ENCODE results near the gene POLR1C. TPM values are rescaled to one million over a fixed set of nuclear protein-coding genes. Genes with fewer than 3 reads are reported as not detected.
"Not testable (repeated sequence)": the region's sequence is repeated elsewhere in the genome, so short reads cannot be mapped to it uniquely, and the experiment has no call there.

The POLR1C gene
- total RNA-seq, 1 experiment from 2014 or later, result 50.0 TPM

DNA sequence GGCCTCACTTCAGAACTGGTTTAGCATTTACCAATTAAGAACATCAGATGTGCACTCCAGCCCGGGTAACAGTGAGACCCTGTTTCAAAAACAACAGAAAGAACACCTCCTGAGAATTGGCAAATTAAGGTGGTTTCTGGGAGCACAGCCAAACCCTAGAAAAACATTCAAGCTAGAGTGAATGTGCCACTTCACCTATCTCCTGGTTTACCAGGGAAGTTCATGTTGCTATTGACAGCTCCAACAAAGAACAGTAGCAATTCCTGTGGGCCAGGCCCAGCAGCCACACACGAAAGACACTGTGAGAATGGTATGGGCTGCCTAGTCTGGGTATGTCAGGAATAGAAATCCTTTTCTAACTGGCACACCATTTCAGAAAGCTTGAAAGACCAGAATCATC is 4.9 kb downstream of the POLR1C start:
- Histone ChIP-seq H3K4me1 (ENCODE audit: low read length) (peaks cover 14% of the 10 kb centered on the region), H3K27me3 (ENCODE audit: low read length) (no peaks in the 10 kb centered on the region), H3K36me3 (ENCODE audit: insufficient read depth, low read length) (peaks cover 66% of the 10 kb centered on the region), H3K4me3 (ENCODE audit: low read length) (no peak overlapping the region), H3K27ac (ENCODE audit: low read length) (no peak overlapping the region), H2AFZ (ENCODE audit: low read length) (no peak overlapping the region), H3K9me2 (replicated peaks; ENCODE audit: insufficient read depth, low read length) (no peaks in the 10 kb centered on the region), H3K9me3 (ENCODE audit: low read length) (no peaks in the 10 kb centered on the region), H3K9ac (ENCODE audit: low read length) (no peak overlapping the region), H3K4me2 (ENCODE audit: low read depth, low read length, poor library complexity, severe bottlenecking) (no peak overlapping the region), H3K79me2 (ENCODE audit: low read length) (peaks cover 31% of the 10 kb centered on the region), H4K20me1 (ENCODE audit: insufficient read depth, low read depth, low read length) (no peaks in the 10 kb centered on the region; the same call in 1 of the 2 replicates)
- DNase-seq, result no peak

GRCh38 chr6:43522547-43523261 is 5.8 kb downstream of the POLR1C start:
- Histone ChIP-seq H2AFZ (ENCODE audit: low read length) (no peak overlapping the region), H3K27me3 (ENCODE audit: low read length) (no peaks in the 10 kb centered on the region), H3K4me2 (ENCODE audit: low read depth, low read length, poor library complexity, severe bottlenecking) (no peak overlapping the region), H3K27ac (ENCODE audit: low read length) (no peak overlapping the region), H3K79me2 (ENCODE audit: low read length) (peaks cover 22% of the 10 kb centered on the region), H3K4me1 (ENCODE audit: low read length) (peaks cover 14% of the 10 kb centered on the region), H3K9me3 (ENCODE audit: low read length) (no peaks in the 10 kb centered on the region), H3K9me2 (replicated peaks; ENCODE audit: insufficient read depth, low read length) (no peaks in the 10 kb centered on the region), H4K20me1 (ENCODE audit: insufficient read depth, low read depth, low read length) (no peaks in the 10 kb centered on the region; the same call in 1 of the 2 replicates), H3K4me3 (ENCODE audit: low read length) (no peak overlapping the region), H3K36me3 (ENCODE audit: insufficient read depth, low read length) (peaks cover 71% of the 10 kb centered on the region), H3K9ac (ENCODE audit: low read length) (no peak overlapping the region)
- DNase-seq, result no peak

DNA sequence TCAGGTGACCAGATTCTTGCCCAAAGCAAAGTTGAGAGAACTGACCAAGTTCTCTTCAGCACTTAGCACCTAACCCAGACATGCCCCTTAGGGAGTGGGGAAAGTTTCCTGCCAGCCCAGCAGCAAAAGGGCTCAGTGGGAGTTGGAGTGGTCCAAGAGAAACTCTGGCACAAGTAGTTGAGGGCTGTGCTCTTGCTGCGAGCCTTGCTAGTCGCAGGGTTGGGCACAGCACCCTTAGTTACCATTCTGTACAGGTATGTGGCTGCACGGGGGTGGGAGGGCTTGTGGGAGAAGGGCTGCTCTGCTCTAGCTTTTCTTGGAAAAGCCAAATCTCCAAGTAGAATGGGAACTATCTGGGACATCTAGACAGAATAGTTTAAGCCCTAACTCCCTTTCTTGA is 6.4 kb downstream of the POLR1C start:
- H3K4me1 ChIP-seq (ENCODE audit: low read length), result peaks cover 10% of the 10 kb centered on the region
- H3K4me3 ChIP-seq (ENCODE audit: low read length), result no peak overlapping the region

DNA sequence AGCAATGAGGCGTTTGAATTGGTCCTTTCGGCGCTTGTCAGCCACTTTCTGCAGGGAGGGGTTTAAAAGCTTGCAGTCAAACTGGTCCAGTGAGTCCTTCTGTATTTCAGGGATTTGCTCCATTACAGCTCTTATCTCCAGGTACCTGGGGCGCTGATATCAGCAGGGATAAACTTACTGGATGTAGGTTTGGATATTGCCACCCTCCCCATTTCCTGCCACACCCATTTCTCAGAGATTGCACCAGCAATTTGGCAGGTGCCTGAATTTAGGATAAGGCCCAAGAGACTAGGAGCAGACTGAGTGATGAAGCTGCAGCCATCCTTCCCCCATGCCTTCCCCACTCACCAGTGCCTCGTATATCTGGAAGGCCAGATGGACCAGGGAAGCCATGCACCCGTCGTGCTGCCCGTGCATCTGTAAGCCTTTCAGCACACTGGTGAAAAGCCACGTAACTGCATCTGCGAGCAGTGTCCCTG is 7.6 kb downstream of the POLR1C start:
- H3K36me3 ChIP-seq (ENCODE audit: insufficient read depth, low read length), result peaks cover 73% of the 10 kb centered on the region
- H3K27me3 ChIP-seq (ENCODE audit: low read length), result no peaks in the 10 kb centered on the region
- DNase-seq, result no peak
- no peak overlapping the region for H3K4me3 ChIP-seq (ENCODE audit: low read length)
- H3K27ac ChIP-seq (ENCODE audit: low read length), result no peak overlapping the region
- H2AFZ ChIP-seq (ENCODE audit: low read length), result no peak overlapping the region
- no peaks in the 10 kb centered on the region for H3K4me1 ChIP-seq (ENCODE audit: low read length)
- H3K79me2 ChIP-seq (ENCODE audit: low read length), result peaks cover 4% of the 10 kb centered on the region
- no peak overlapping the region for H3K4me2 ChIP-seq (ENCODE audit: low read depth, low read length, poor library complexity, severe bottlenecking)
- no peak overlapping the region for H3K9ac ChIP-seq (ENCODE audit: low read length)
- no peaks in the 10 kb centered on the region; the same call in 1 of the 2 replicates for H4K20me1 ChIP-seq (ENCODE audit: insufficient read depth, low read depth, low read length)
- no peaks in the 10 kb centered on the region for H3K9me2 ChIP-seq (replicated peaks; ENCODE audit: insufficient read depth, low read length)
- H3K9me3 ChIP-seq (ENCODE audit: low read length), result no peaks in the 10 kb centered on the region

More for the DNA sequence above, 6.4 kb downstream of the POLR1C start:
- DNase-seq, result no peak
- H2AFZ ChIP-seq (ENCODE audit: low read length), result no peak overlapping the region
- H3K9me2 ChIP-seq (replicated peaks; ENCODE audit: insufficient read depth, low read length), result no peaks in the 10 kb centered on the region
- no peak overlapping the region for H3K9ac ChIP-seq (ENCODE audit: low read length)
- peaks cover 17% of the 10 kb centered on the region for H3K79me2 ChIP-seq (ENCODE audit: low read length)
- H3K9me3 ChIP-seq (ENCODE audit: low read length), result no peaks in the 10 kb centered on the region
- H3K36me3 ChIP-seq (ENCODE audit: insufficient read depth, low read length), result peaks cover 77% of the 10 kb centered on the region
- H3K27ac ChIP-seq (ENCODE audit: low read length), result no peak overlapping the region
- no peaks in the 10 kb centered on the region; the same call in 1 of the 2 replicates for H4K20me1 ChIP-seq (ENCODE audit: insufficient read depth, low read depth, low read length)
- no peaks in the 10 kb centered on the region for H3K27me3 ChIP-seq (ENCODE audit: low read length)
- no peak overlapping the region for H3K4me2 ChIP-seq (ENCODE audit: low read depth, low read length, poor library complexity, severe bottlenecking)

GRCh38 chr6:43532201-43532600 is 15.3 kb downstream of the POLR1C start:
- Histone ChIP-seq H3K4me3 (ENCODE audit: low read length) (no peak overlapping the region), H4K20me1 (ENCODE audit: insufficient read depth, low read depth, low read length) (no peaks in the 10 kb centered on the region), H3K4me2 (ENCODE audit: low read depth, low read length, poor library complexity, severe bottlenecking) (no peak overlapping the region), H3K36me3 (ENCODE audit: insufficient read depth, low read length) (peaks cover 42% of the 10 kb centered on the region), H3K27ac (ENCODE audit: low read length) (no peak overlapping the region), H3K4me1 (ENCODE audit: low read length) (no peaks in the 10 kb centered on the region), H3K9me3 (ENCODE audit: low read length) (no peaks in the 10 kb centered on the region), H3K9me2 (replicated peaks; ENCODE audit: insufficient read depth, low read length) (no peaks in the 10 kb centered on the region), H3K27me3 (ENCODE audit: low read length) (no peaks in the 10 kb centered on the region), H3K9ac (ENCODE audit: low read length) (no peak overlapping the region), H2AFZ (ENCODE audit: low read length) (no peak overlapping the region), H3K79me2 (ENCODE audit: low read length) (no peaks in the 10 kb centered on the region)
- DNase-seq, result no peak

GRCh38 chr6:43538986-43539385 is 22.1 kb downstream of the POLR1C start:
- not testable (repeated sequence) for H3K4me2 ChIP-seq (ENCODE audit: low read depth, low read length, poor library complexity, severe bottlenecking); H3K4me1 ChIP-seq (ENCODE audit: low read length); H4K20me1 ChIP-seq (ENCODE audit: insufficient read depth, low read depth, low read length); H3K27me3 ChIP-seq (ENCODE audit: low read length); H3K27ac ChIP-seq (ENCODE audit: low read length); H3K9ac ChIP-seq (ENCODE audit: low read length); H3K4me3 ChIP-seq (ENCODE audit: low read length); H2AFZ ChIP-seq (ENCODE audit: low read length); H3K9me2 ChIP-seq (replicated peaks; ENCODE audit: insufficient read depth, low read length); DNase-seq; H3K9me3 ChIP-seq (ENCODE audit: low read length)
- peaks cover 13% of the 10 kb centered on the region; the same call in 1 of the 2 replicates for H3K79me2 ChIP-seq (ENCODE audit: low read length)
- peaks cover 41% of the 10 kb centered on the region for H3K36me3 ChIP-seq (ENCODE audit: insufficient read depth, low read length)

- H3K4me3 ChIP-seq (ENCODE audit: low read length); H2AFZ ChIP-seq (ENCODE audit: low read length); DNase-seq; H3K9me2 ChIP-seq (replicated peaks; ENCODE audit: insufficient read depth, low read length); H3K9ac ChIP-seq (ENCODE audit: low read length); H3K27ac ChIP-seq (ENCODE audit: low read length); H3K4me1 ChIP-seq (ENCODE audit: low read length); H4K20me1 ChIP-seq (ENCODE audit: insufficient read depth, low read depth, low read length); H3K9me3 ChIP-seq (ENCODE audit: low read length); H3K27me3 ChIP-seq (ENCODE audit: low read length); H3K4me2 ChIP-seq (ENCODE audit: low read depth, low read length, poor library complexity, severe bottlenecking): not testable (repeated sequence)
- peaks cover 16% of the 10 kb centered on the region; the same call in 1 of the 2 replicates for H3K79me2 ChIP-seq (ENCODE audit: low read length)
- peaks cover 38% of the 10 kb centered on the region for H3K36me3 ChIP-seq (ENCODE audit: insufficient read depth, low read length)
These were observed 22.5 kb downstream of the POLR1C start for GRCh38 chr6:43539409-43539808.

GRCh38 chr6:43540507-43540906 is 23.6 kb downstream of the POLR1C start:
- Histone ChIP-seq H3K79me2 (ENCODE audit: low read length) (peaks cover 17% of the 10 kb centered on the region; the same call in 1 of the 2 replicates), H4K20me1 (ENCODE audit: insufficient read depth, low read depth, low read length) (no peaks in the 10 kb centered on the region), H3K4me3 (ENCODE audit: low read length) (no peak overlapping the region), H3K36me3 (ENCODE audit: insufficient read depth, low read length) (peaks cover 44% of the 10 kb centered on the region), H3K9me2 (replicated peaks; ENCODE audit: insufficient read depth, low read length) (no peaks in the 10 kb centered on the region), H2AFZ (ENCODE audit: low read length) (no peak overlapping the region), H3K27ac (ENCODE audit: low read length) (no peak overlapping the region), H3K4me1 (ENCODE audit: low read length) (no peaks in the 10 kb centered on the region), H3K9ac (ENCODE audit: low read length) (no peak overlapping the region), H3K4me2 (ENCODE audit: low read depth, low read length, poor library complexity, severe bottlenecking) (no peak overlapping the region), H3K27me3 (ENCODE audit: low read length) (no peaks in the 10 kb centered on the region), H3K9me3 (ENCODE audit: low read length) (no peaks in the 10 kb centered on the region)
- no peak for DNase-seq
